Cortex of kidney (tissue), 1 donor: ENCODE data around the gene WIPF3.

Experiments
- DNase-seq: peaks from one replicate; lab custom pipeline; 2025; lab: John Stamatoyannopoulos, UW

Gene WIPF3

DNA sequence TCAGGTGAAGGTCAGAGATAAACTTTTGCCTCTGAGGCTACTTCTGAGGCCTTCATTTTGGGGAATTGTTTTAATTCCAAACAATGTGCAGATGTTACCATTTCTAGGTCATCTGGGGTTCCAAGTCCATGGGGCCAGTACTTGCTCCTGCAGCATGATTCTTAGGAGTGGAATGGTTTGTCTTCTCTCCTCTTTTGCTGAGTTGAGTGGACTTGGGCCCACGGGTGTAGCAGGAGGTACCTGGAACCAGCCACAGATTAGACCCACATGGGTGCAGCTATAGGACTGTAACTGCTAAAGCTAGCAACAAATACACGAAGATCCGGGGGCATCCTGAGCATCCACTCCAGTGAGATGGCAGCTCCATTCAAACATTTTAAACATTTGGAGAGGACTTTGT, 41.6 kb downstream of the WIPF3 start:
- no peak for DNase-seq

DNA sequence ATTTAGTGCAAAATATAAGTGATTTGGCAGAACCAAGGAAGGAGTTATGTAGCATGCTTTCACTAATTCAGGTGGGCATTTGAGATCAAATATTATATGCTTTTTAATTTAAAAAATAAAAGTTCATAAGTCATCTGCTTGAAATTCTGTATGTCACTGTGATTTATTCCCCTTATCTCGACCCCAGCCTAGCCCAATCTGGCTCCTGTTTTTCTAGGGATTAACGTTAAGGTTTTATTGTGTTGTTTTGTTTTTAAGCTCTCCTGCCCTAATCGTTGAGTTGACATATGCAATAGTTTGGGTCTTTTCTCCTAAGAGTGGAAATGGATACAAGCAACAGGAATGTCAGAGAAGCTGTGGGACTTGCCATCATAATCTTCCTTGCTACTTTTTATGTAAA, 42.6 kb downstream of the WIPF3 start:
- no peak for DNase-seq

- no peak for DNase-seq
Observed at GRCh38 chr7:29851487-29851886, 45.2 kb downstream of the WIPF3 start.

DNA sequence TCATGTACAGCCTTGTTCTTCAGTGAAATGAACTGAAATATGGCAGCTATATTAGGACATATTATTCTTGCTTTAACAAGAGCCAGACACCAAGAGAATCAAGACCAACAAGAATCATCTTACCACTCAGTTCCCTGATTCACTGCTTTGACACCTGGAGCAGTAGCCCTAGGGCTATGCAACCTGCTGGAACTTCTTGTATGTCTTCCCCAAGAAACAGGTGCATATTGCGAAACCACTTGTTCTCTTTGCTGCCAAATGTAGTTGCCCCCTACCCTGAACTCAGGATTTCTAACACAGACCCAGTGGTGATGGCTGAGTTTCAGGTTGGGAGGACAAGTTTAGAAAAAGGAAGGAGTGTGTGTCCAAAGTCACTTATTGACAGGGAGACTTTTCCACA, 46.1 kb downstream of the WIPF3 start:
- DNase-seq = no peak

DNA sequence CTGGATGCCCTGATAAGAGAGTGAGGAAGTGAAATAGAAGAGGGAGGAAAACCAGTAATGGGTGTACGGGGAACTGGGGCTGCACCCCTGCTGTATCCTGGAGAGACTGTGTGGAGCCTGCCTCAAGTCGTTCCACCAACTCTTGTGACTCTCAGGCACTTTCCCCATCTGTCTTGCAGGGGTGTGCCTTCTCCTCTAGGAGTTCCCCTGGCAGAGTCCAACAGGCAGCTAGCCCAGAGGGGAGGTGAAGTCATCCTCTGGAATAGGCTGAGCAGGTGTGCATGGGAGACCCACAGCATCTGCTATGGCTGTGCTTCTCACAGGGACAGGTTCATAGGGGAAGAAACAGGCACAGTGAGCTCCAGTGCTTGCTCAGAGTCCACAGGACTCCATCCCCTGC, 46.8 kb downstream of the WIPF3 start:
- no peak for DNase-seq

DNA sequence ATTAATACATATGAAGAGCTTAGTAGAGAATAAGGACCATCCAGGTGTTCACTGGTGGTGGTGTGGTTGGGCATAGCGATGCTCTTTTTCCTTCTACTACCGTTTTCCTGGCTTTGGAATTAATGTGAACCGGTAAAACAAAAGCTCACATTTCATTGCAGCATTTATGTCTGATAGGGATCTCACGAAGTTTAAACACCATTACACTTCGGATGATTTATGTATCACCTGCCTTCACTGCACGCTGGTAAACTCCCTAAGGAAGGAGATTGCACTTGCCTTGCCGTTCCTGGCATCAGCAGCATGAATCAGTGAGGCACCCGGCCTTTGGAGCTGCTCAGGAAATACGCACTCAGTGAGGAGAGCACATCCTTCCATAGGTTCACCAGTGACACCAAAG, 47.5 kb downstream of the WIPF3 start:
- DNase-seq = no peak

GRCh38 chr7:29854257-29854938, 48.1 kb downstream of the WIPF3 start:
- no peak for DNase-seq

GRCh38 chr7:29857654-29858053, 51.3 kb downstream of the WIPF3 start:
- DNase-seq = no peak

DNA sequence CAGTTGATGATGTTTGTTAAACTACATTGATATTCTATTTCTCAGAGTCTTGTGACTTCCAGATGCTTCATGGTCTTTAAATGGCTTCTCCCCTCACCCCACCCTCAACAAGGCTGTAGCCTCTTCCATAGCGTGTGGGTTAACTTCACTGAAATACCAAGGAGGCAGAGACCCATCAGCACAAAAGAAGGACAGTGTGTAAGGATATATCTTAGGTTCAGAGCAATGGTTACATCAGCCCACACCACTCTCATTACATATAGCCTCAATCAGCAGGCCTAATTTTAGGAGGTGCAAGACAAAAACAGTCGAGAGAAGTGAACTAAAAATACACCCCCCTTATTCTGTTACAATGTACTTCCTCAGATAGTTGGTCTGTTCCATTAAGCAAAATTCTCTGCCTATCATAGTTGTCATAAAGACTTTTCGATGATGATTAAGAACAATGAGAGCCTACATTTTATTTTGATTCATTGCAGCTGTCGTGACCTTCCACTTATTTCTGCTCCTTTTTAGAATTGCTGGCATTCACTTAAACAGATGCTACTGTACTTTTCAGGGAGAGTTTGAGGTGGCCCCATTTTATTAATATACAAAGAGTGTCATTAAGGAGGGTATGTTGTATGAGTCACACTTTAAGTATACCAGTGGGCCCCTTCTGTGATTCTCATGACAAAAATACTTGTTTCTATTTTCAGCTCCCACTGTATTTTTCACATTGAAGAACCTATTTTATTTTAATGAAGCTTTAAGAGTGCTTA, 52.1 kb downstream of the WIPF3 start:
- no peak for DNase-seq

DNA sequence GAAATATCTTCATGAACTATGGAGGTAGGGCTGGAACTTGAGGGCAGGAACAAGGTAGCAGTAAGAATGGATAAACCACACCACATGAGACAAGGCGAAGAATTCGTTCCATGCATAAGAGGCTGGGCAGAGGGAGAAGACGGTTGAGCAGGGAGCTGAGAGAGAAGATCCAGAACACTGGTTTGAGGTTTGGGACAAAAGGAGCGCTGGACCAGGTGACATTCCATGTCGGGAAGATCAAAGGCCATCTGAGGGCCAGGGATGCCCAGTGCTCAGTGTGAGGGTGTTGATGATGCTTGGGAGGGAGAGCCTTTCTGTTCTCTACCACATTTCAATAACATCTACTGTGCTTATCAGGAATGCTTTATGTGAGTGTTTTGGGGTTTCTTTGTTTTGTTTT, 52.8 kb downstream of the WIPF3 start:
- DNase-seq = no peak

GRCh38 chr7:29859524-29860185, 53.3 kb downstream of the WIPF3 start:
- DNase-seq = no peak

GRCh38 chr7:29860186-29860585, 53.9 kb downstream of the WIPF3 start:
- DNase-seq = no peak

GRCh38 chr7:29861884-29862283, 55.6 kb downstream of the WIPF3 start:
- no peak for DNase-seq

DNA sequence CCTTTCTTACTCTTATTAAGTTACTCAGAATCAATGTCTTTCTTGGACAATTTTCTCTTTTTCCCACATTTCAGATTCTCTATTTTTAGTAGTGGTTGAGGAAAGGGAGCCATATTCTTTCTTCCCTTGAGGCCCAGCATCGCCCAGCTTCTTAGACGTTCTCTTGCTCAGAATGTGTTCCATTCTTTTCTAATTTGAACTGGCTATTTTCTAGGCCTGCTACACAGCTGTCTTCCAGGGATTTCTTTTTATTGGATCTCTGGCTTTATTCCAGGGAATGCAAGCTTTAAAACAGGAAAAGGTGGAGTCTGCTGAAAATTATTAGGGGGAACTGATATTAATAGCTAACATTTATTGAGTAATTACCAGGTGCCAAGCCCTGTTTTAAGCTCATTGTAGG, 58.3 kb downstream of the WIPF3 start:
- no peak for DNase-seq

DNA sequence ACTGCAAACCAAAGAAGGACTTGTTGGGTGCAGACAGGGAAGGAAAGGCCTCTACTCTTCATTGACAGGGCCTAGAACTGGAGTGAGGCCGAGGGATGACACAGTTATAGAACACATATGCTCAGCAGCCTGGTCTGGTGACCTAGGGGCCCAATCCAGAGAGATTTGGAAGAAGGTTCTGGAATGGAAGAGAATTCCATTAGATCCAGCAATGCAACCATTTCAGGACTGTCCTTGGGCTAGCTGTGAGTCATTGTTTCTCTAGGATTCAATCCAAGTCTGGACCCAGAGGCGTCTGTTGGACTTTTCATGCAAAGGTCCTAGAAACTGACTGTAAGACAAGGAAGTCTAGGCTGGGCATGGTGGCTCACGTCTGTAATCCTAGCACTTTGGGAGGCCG, 59.2 kb downstream of the WIPF3 start:
- DNase-seq = no peak

GRCh38 chr7:29866490-29866930, 60.2 kb downstream of the WIPF3 start:
- no peak for DNase-seq

- no peak for DNase-seq
Observed at GRCh38 chr7:29871787-29872398, 65.6 kb downstream of the WIPF3 start.

DNA sequence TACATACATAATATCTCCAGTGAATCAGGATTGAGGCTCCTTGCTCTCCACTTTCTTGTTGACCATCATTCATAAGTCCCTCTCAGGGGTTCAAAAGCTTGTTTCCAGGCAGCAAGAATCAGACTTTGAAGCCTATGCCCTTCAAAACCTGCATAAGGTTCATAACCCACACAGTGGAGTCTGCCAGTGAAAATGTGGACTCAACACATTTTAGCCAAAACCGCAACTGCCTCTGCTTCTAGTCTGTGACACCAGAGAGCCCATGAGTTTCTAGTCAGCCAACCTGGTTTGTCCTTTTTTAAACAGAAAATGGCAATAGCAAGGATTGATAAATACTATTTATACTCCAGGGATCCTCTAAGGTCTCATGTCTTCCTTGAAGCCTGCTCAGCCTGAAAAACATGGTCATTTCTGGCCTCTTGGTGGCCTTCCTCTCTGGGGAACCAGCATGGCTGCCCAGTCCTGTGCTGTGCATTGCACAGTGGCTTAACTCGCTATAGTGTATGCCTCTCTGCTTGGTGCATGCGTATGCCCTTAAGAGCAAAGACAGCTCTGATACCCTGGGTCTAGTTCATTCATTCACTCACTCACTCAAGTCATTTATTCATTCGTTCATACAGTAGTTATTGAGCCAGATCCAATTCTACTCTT, 67.5 kb downstream of the WIPF3 start:
- no peak for DNase-seq

DNA sequence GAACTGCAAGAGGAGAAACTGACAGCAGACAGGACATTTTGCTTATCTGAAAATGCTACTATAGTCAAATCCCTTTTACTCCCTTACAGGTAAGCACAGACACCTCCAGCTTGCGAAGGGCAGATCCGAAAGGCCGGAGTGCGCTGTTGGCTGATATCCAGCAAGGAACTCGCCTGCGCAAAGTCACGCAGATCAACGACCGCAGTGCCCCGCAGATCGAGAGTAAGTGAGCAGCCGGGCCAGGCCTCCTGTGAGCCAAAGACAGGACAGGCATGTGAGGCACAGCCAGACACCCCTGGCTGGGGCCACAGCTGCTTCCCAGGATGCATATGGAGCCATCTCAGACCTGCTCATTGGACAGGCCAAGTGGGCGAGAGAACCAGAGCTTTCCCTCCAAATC, 69.4 kb downstream of the WIPF3 start:
- peak; percentile 6 for DNase-seq

DNA sequence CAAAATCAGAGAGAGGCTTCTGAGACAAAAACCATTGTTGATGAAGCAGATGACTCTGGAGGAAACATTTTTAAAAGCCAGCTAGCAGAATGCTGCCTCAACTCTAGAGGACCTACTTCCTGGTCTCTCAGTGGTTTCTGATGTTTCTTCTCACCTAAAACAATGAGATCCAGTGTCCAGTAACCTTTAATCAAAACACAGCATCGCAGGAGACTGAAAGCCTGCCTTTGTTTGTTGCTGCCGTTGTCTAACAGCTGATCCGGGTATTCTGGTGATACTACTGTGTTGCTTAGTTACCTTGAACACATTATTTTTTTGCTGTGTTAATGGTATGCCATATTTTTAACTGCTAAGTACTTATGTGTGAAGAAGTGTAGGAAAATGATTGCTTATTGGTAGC, 70.9 kb downstream of the WIPF3 start:
- no peak for DNase-seq

DNA sequence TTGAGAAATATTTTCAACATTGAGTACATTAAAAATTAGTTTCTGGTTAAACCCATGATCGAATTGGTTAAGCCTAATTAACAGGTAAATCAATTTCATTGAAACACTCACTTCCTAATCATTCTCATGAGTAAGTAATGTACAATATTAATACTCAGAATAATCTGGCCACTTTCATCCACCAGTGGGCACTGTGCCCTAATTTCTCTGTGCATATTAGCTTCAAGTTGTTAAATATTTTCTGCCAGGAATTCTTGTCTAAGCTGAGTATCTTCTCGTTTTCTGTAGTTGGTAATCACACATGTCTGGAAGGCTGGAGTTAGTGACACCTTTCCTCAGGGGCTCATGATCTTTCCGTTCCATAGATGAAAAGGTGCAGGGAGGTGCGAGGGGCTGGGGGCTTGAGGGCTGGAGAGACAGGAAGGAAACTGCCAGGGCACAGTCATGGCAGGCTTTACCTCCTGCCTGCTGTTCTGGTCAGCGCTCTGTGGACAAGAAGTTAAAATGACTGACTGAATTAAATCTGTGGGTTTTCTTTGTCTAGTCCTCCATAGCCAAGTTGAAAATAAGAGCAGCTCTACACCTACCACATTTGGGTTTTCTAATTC, 71.9 kb downstream of the WIPF3 start:
- no peak for DNase-seq

DNA sequence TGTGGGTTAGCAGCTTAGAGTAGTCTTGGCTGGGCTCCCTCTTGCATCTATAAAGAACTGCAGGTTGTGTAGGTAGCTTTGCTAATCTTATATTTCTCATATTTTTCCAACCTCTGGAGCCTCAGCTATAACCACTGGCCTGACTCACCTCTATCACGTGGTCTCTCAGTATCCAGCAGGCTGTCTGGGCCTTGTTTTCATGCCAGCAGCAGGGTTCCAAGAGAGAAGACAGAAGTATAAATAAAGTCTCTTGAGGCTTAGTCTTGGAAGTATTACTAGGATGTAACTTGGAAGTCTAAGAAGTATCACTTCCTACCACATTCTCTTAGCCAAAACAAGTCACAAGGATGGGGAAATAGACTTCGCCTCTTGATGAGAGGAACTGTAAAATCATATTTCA, 73.3 kb downstream of the WIPF3 start:
- no peak for DNase-seq
